Effector memory CD4-positive, alpha-beta T cell (primary cell): ENCODE results near the gene RELL2.
A peak's percentile ranks its signal among the peaks of the same experiment; 100 is the strongest.

Experiments used
- DNase-seq, 3 donors: peaks; one replicate each; pipeline ENCODE4 v3.0.0-alpha.2; 2020
- H3K27ac ChIP-seq: 2 replicates; pipeline ENCODE4 v1.7.0; 2013; ENCODE audit warnings: mild to moderate bottlenecking, low read length, moderate library complexity; ENCODE audit not compliant: insufficient read depth, poor library complexity, severe bottlenecking
- H3K27me3 ChIP-seq: replicated peaks from 2 replicates; pipeline ENCODE4 v1.7.0; 2013; ENCODE audit warnings: mild to moderate bottlenecking, low read length; ENCODE audit not compliant: insufficient read depth, control insufficient read depth, poor library complexity, severe bottlenecking
- H3K36me3 ChIP-seq: 2 replicates; pipeline ENCODE4 v1.7.0; 2013; ENCODE audit warnings: mild to moderate bottlenecking, low read length, moderate library complexity; ENCODE audit not compliant: control insufficient read depth, insufficient read depth
- H3K4me1 ChIP-seq: 2 replicates; pipeline ENCODE4 v1.7.0; 2013; ENCODE audit warnings: low read length, mild to moderate bottlenecking; ENCODE audit not compliant: control insufficient read depth, insufficient read depth, poor library complexity, severe bottlenecking
- H3K4me3 ChIP-seq: 2 replicates; pipeline ENCODE4 v1.7.0; 2013; ENCODE audit warnings: low read length, low read depth, mild to moderate bottlenecking; ENCODE audit not compliant: insufficient read depth, poor library complexity, severe bottlenecking
- H3K9me3 ChIP-seq: 2 replicates; pipeline ENCODE4 v1.7.0; 2013; ENCODE audit warnings: mild to moderate bottlenecking, low read length, moderate library complexity; ENCODE audit not compliant: control insufficient read depth

RELL2 gene

GRCh38 chr5:141618804-141619554 is 17.8 kb upstream of the RELL2 start, which contains the start of gene DIAPH1:
Gene DIAPH1, minus strand, starts transcription at chr5:141619000. Its CDS starts 86 bp downstream, at chr5:141618914.
- Histone ChIP-seq H3K27ac (peak within 1 kb of the TSS; percentile 90), H3K9me3 (no peaks in the 10 kb centered on the region), H3K4me3 (peak within 1 kb of the TSS; percentile 95), H3K27me3 (no peaks in the 10 kb centered on the region), H3K4me1 (peaks cover 17% of the 10 kb centered on the region), H3K36me3 (peaks cover 18% of the 10 kb centered on the region)
- DNase-seq, result peak; percentile 96 to 97 (median 97)

- Histone ChIP-seq H3K36me3 (peaks cover 49% of the 10 kb centered on the region), H3K4me3 (no peak overlapping the region), H3K4me1 (no peaks in the 10 kb centered on the region), H3K27me3 (no peaks in the 10 kb centered on the region), H3K9me3 (no peaks in the 10 kb centered on the region), H3K27ac (no peak overlapping the region)
- no peak for DNase-seq
Measured at GRCh38 chr5:141623186-141623585, 13.6 kb upstream of the RELL2 start.

- no peaks in the 10 kb centered on the region for H3K9me3 ChIP-seq
- no peak overlapping the region for H3K27ac ChIP-seq
- no peaks in the 10 kb centered on the region for H3K27me3 ChIP-seq
- no peak for DNase-seq
- peaks cover 53% of the 10 kb centered on the region for H3K36me3 ChIP-seq
- H3K4me1 ChIP-seq, result no peaks in the 10 kb centered on the region
- no peak overlapping the region for H3K4me3 ChIP-seq
Measured at GRCh38 chr5:141623611-141624010, 13.2 kb upstream of the RELL2 start.

GRCh38 chr5:141628175-141628788 is 8.5 kb upstream of the RELL2 start:
- H3K9me3 ChIP-seq, result no peaks in the 10 kb centered on the region
- H3K27me3 ChIP-seq, result no peaks in the 10 kb centered on the region
- DNase-seq, result no peak
- H3K4me3 ChIP-seq, result no peak overlapping the region
- H3K27ac ChIP-seq, result no peak overlapping the region
- H3K36me3 ChIP-seq, result peaks cover 61% of the 10 kb centered on the region
- no peaks in the 10 kb centered on the region for H3K4me1 ChIP-seq

- no peaks in the 10 kb centered on the region for H3K9me3 ChIP-seq
- peaks cover 44% of the 10 kb centered on the region for H3K36me3 ChIP-seq
- DNase-seq, result no peak
- no peak overlapping the region for H3K4me3 ChIP-seq
- H3K27me3 ChIP-seq, result no peaks in the 10 kb centered on the region
- H3K4me1 ChIP-seq, result peaks cover 14% of the 10 kb centered on the region
- no peak overlapping the region for H3K27ac ChIP-seq
Measured at GRCh38 chr5:141630570-141631140, 6.1 kb upstream of the RELL2 start.

- DNase-seq, result no peak
- H3K27ac ChIP-seq, result no peak overlapping the region
- no peaks in the 10 kb centered on the region for H3K9me3 ChIP-seq
- peaks cover 31% of the 10 kb centered on the region for H3K36me3 ChIP-seq
- H3K4me1 ChIP-seq, result peaks cover 21% of the 10 kb centered on the region
- no peak overlapping the region for H3K4me3 ChIP-seq
- H3K27me3 ChIP-seq, result no peaks in the 10 kb centered on the region
Measured at GRCh38 chr5:141632650-141633049, 4.1 kb upstream of the RELL2 start.

GRCh38 chr5:141633871-141634561 is 2.8 kb upstream of the RELL2 start:
- Histone ChIP-seq H3K4me3 (no peak overlapping the region), H3K36me3 (peaks cover 18% of the 10 kb centered on the region), H3K27me3 (no peaks in the 10 kb centered on the region), H3K9me3 (no peaks in the 10 kb centered on the region), H3K4me1 (peaks cover 28% of the 10 kb centered on the region), H3K27ac (no peak overlapping the region)
- no peak for DNase-seq

GRCh38 chr5:141634720-141635119 is 2.1 kb upstream of the RELL2 start:
- no peak for DNase-seq
- no peak overlapping the region for H3K27ac ChIP-seq
- H3K36me3 ChIP-seq, result peaks cover 17% of the 10 kb centered on the region
- no peaks in the 10 kb centered on the region for H3K9me3 ChIP-seq
- peaks cover 28% of the 10 kb centered on the region for H3K4me1 ChIP-seq
- H3K27me3 ChIP-seq, result no peaks in the 10 kb centered on the region
- H3K4me3 ChIP-seq, result no peak overlapping the region

GRCh38 chr5:141635646-141636045 is 1.2 kb upstream of the RELL2 start:
- peaks cover 28% of the 10 kb centered on the region for H3K4me1 ChIP-seq
- peak overlapping the region; percentile 98 for H3K4me3 ChIP-seq
- peaks cover 12% of the 10 kb centered on the region for H3K36me3 ChIP-seq
- H3K27ac ChIP-seq, result peak overlapping the region; percentile 78
- no peaks in the 10 kb centered on the region for H3K27me3 ChIP-seq
- H3K9me3 ChIP-seq, result no peaks in the 10 kb centered on the region
- DNase-seq, result no peak

GRCh38 chr5:141636106-141636412 is 738 bp upstream of the RELL2 start:
- Histone ChIP-seq H3K36me3 (peaks cover 15% of the 10 kb centered on the region), H3K9me3 (no peaks in the 10 kb centered on the region), H3K27ac (peak overlapping the region; percentile 78), H3K4me3 (peak overlapping the region; percentile 98), H3K4me1 (peaks cover 28% of the 10 kb centered on the region), H3K27me3 (no peaks in the 10 kb centered on the region)
- no peak for DNase-seq
